Heart right ventricle (tissue), 16 donors: ENCODE measurements around the gene GPRC5A. TPM values are rescaled to one million over a fixed set of nuclear protein-coding genes. Genes with fewer than 3 reads are reported as not detected.

Experiments used
- ATAC-seq, 8 donors: fragments of 200-7000 bp; cut with Tn5 transposase; one replicate each; pipeline ENCODE4 v1.9.1; 2020; ENCODE audit warnings: mild to moderate bottlenecking in 8 of 8, moderate library complexity in 8 of 8, moderate number of reproducible peaks in 1 of 8
- DNase-seq, 2 donors: peaks; one replicate each; pipeline ENCODE4 v3.0.0-alpha.2; 2020
- H3K27ac ChIP-seq, 10 donors: fragments of 200-600 bp; sonication (generic) in 2 of 10; one replicate each; pipeline versions ENCODE4 v1.5.0 to v1.8.0; 2020 to 2022; ENCODE audit warnings: mild to moderate bottlenecking in 3 of 10
- H3K27me3 ChIP-seq, 7 donors: fragments of 200-600 bp; one replicate each; pipeline ENCODE4 v1.8.0; 2021 to 2022; ENCODE audit warnings: mild to moderate bottlenecking in 2 of 7
- H3K36me3 ChIP-seq, 9 donors: fragments of 200-600 bp; sonication (generic) in 1 of 9; one replicate each; pipeline versions ENCODE4 v1.5.0 to v1.8.0; 2020 to 2022; ENCODE audit warnings: mild to moderate bottlenecking in 2 of 9
- H3K4me1 ChIP-seq, 9 donors: fragments of 200-600 bp; sonication (generic) in 1 of 9; one replicate each; pipeline versions ENCODE4 v1.5.0 to v1.8.0; 2020 to 2022; ENCODE audit warnings: mild to moderate bottlenecking in 4 of 9
- H3K4me3 ChIP-seq, 10 donors: fragments of 200-600 bp; sonication (generic) in 2 of 10; one replicate each; pipeline versions ENCODE4 v1.5.0 to v1.8.0; 2020 to 2022; ENCODE audit warnings: mild to moderate bottlenecking in 7 of 10, moderate library complexity in 2 of 10
- H3K9me3 ChIP-seq, 11 donors: fragments of 200-600 bp in 10 of 11; sonication (generic) in 2 of 11; one replicate each; pipeline versions ENCODE4 v1.5.0 to v1.8.0; 2013 to 2022; ENCODE audit warnings: mild to moderate bottlenecking in 2 of 11, control low read depth in 1 of 11, moderate library complexity in 1 of 11
- WGBS, 2 donors: extraction: QIAGEN DNeasy Blood & Tissue Kit; methylation state at CpG; one replicate each; pipeline ENCODE4 v1.1.7; 2013; ENCODE audit warnings: inconsistent platforms in 1 of 2; 5-methylcytosine and 5-hydroxymethylcytosine counted together
- intact Hi-C, 10 donors: fragments of 100-400 bp; cut with DNase I; formaldehyde crosslinking; loops; one replicate each; pipeline versions ENCODE4 v1.11.1 to v1.14.2; 2022
- polyA plus RNA-seq, 2 donors: library from polyadenylated mRNA; stranded (reverse); fragments of 200-250 nt; gene quantifications; one replicate each; pipeline ENCODE4 v1.2.3, GENCODE V29; 2013
- total RNA-seq, 10 donors: library from RNA; stranded (reverse); fragmentation: NEBNext Ultra II Directional in 3 of 10; extraction: Animal tissue kit (Norgen Biotek cat#: 25700) in 3 of 10; gene quantifications; one replicate each; pipeline versions ENCODE4 v1.2.1 to v1.2.4, GENCODE V29; 2021 to 2023
- TF ChIP-seq, protein P1 (sequence below), 9 donors: fragments of 200-600 bp; sonication (generic) in 2 of 9; IDR thresholded peaks; one replicate each; pipeline versions ENCODE4 v1.5.0 to v1.8.0; 2021 to 2022; ENCODE audit warnings: antibody characterized with exemption in 9 of 9, mild to moderate bottlenecking in 5 of 9, moderate library complexity in 1 of 9
- donor health status: Arrhythmogenic right ventricular cardiomyopathy.
- donor health status: ischemic (EF 13 %, LVEDD 7.1; RV severe dilation, severe dysfunction).
- donor health status: healthy with polysubstance abuse.
- donor health status: DM: no; HTN: yes; CAD: no.
- donor health status: DM: no; HTN: no; CAD: no.
- donor health status: ischemic (EF 25% LVEDD 6.9; RV normal size, moderate dysfunction).
- donor health status: ischemic (EF 25% LVEDD 5.7; RV mildly dilated, moderate dysfunction).
- donor health status: healthy.
- donor health status: DM: yes; HTN: yes; CAD: no.
- donor health status: Ischemic cardiomyopathy.
- donor health status: ischemic (EF 35%, LVEDD 5.7; RV mildly dilated, moderate dysfunction).
- donor health status: nonischemic (EF 11% LVEDD 7.7; RV severe dilation, severe dysfunction).
- donor health status: DM: yes; HTN: yes; CAD: no.
- donor health status: PGD.
- donor health status: ischemic (EF 29% LVEDD 5.4; RV normal size, mild dysfunction).
- donor health status: nonischemic (EF 23%, LVEDD 6.1; RV moderate dilation, normal function).

GPRC5A gene
- total and polyA plus RNA-seq, 12 donors = 0.26 to 4.5 (median 0.88) TPM

DNA sequence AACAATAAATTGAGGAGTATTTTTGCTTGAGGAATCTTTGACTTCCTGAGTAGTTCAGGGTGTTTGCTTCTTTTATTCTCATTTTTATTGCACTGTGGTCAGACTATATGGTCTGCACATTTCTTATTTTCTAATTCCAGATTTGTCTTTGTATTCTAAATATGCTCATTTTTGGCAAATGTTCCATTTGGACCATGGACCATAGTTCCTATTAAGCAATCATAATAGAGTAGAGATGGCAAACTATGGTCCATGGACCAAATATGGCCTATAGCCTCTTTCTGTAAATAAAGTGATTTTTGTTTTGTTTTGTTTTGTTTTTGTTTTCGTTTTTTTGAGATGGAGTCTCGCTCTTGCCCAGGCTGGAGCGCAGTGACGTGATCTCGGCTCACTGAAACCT, 2.1 kb downstream of the GPRC5A start:
- ATAC-seq = no peak
- WGBS, 2 donors = 97 to 98% methylated on average over 5 of the region's 5 CpGs
- intact Hi-C loops = no loop called here
- no peak for DNase-seq
- TF ChIP-seq, protein P1, sequence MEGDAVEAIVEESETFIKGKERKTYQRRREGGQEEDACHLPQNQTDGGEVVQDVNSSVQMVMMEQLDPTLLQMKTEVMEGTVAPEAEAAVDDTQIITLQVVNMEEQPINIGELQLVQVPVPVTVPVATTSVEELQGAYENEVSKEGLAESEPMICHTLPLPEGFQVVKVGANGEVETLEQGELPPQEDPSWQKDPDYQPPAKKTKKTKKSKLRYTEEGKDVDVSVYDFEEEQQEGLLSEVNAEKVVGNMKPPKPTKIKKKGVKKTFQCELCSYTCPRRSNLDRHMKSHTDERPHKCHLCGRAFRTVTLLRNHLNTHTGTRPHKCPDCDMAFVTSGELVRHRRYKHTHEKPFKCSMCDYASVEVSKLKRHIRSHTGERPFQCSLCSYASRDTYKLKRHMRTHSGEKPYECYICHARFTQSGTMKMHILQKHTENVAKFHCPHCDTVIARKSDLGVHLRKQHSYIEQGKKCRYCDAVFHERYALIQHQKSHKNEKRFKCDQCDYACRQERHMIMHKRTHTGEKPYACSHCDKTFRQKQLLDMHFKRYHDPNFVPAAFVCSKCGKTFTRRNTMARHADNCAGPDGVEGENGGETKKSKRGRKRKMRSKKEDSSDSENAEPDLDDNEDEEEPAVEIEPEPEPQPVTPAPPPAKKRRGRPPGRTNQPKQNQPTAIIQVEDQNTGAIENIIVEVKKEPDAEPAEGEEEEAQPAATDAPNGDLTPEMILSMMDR (IDR thresholded peaks at IDR 0.05) = no peak
- H3K27ac ChIP-seq = no peak overlapping the region
- no peaks in the 10 kb centered on the region for H3K36me3 ChIP-seq
- peaks cover 0 to 19% (median 12%) of the 10 kb centered on the region in 9 donors for H3K4me1 ChIP-seq
- H3K4me3 ChIP-seq = no peak overlapping the region
- H3K27me3 ChIP-seq = peaks cover 0 to 51% (median 29%) of the 10 kb centered on the region in 7 donors
- H3K9me3 ChIP-seq = no peaks in the 10 kb centered on the region

DNA sequence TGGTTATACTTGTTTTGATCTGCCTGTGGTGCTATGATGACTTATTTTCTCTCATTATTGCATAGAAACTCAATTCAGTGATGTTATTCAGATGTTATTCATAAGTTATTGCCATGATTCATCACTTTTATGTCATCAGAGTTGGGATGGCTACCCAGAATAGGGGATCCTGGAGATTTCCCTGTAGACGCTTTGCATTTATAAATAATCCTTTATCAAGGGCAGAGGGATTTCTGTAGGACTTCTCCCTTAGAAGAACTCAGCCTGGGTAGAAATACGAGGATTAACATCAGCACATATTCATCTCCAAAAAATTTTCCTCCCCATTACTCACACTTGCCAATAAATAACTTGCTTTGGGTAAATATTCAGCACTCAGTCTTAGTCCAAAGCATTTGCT, 4.9 kb downstream of the GPRC5A start:
- H3K4me1 ChIP-seq = peaks cover 0 to 23% (median 8%) of the 10 kb centered on the region in 9 donors
- TF ChIP-seq, protein P1 (IDR thresholded peaks at IDR 0.05) = no peak
- no peaks in the 10 kb centered on the region for H3K9me3 ChIP-seq
- intact Hi-C loops = no loop called here
- H3K27me3 ChIP-seq = peaks cover 0 to 44% (median 20%) of the 10 kb centered on the region in 7 donors
- H3K36me3 ChIP-seq = no peaks in the 10 kb centered on the region
- H3K4me3 ChIP-seq = no peak overlapping the region
- no peak overlapping the region for H3K27ac ChIP-seq
- 66 to 68% methylated on average over 2 of the region's 2 CpGs for WGBS, 2 donors
- DNase-seq (no peak), ATAC-seq (no peak)

DNA sequence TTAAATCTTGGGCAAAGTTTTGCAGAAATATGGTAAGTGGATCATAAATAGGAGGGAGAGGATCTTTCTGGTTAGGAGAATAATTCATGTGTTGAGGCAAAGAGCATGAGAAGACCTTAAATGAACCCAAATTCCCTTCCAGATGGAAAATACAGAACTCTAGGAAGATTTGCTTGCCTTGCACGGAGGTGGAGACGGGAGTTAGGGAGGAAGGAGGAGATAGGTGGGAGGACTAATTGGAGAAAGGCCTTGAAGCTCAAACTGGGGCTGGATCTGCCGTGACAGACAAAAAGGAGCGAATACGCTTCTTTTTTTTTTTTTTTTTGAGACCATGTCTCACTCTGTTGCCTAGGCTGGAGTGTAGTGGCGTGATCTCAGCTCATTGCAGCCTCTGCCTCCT, 5.9 kb downstream of the GPRC5A start:
- H3K27me3 ChIP-seq = peaks cover 0 to 34% (median 13%) of the 10 kb centered on the region in 7 donors
- intact Hi-C loops = no loop called here
- ATAC-seq = no peak
- no peaks in the 10 kb centered on the region for H3K36me3 ChIP-seq
- no peak overlapping the region for H3K27ac ChIP-seq
- TF ChIP-seq, protein P1 (IDR thresholded peaks at IDR 0.05) = no peak
- no peaks in the 10 kb centered on the region for H3K9me3 ChIP-seq
- peaks cover 0 to 25% (median 0%) of the 10 kb centered on the region in 9 donors for H3K4me1 ChIP-seq
- WGBS, 2 donors = 81 to 89% methylated on average over 6 of the region's 6 CpGs
- DNase-seq = no peak
- no peak overlapping the region for H3K4me3 ChIP-seq

DNA sequence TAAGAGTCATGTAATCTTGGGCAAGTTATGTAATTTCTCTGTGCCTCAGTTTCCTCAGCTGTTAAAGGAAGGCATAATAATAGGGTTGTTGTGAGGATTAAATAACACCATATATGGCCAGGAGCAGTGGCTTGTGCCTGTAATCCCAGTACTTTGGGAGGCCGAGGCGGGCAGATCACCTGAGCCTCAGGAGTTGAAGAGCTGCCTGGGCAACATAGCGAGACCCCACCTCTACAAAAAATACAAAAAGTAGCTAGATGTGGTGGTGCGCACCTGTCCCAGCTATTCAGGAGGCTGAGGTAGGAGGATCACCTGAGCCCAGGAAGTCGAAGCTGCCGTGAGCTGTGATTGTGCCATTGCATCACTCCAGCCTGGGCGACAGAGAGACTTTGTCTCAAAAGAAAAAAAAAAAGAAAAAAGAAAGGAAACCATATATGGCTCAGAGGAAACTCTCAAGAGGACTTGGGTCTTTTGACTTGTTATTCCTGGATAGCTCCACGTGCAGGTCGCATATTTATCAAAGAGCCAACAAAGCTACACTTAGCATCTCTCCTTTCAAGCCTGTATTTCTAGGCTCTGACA, 6.9 kb downstream of the GPRC5A start:
- Histone ChIP-seq H3K4me1 (peaks cover 0 to 25% (median 0%) of the 10 kb centered on the region in 9 donors), H3K36me3 (no peaks in the 10 kb centered on the region), H3K27me3 (peaks cover 0 to 27% (median 4%) of the 10 kb centered on the region in 7 donors), H3K4me3 (no peak overlapping the region), H3K9me3 (no peaks in the 10 kb centered on the region), H3K27ac (no peak overlapping the region)
- WGBS, 2 donors = 83% methylated on average over 9 of the region's 9 CpGs
- intact Hi-C loops = no loop called here
- ATAC-seq (no peak), DNase-seq (no peak)
- TF ChIP-seq, protein P1 (IDR thresholded peaks at IDR 0.05) = no peak
